Natural killer cell (primary cell): ENCODE results near the gene CSPG4. TPM values are rescaled to one million over a fixed set of nuclear protein-coding genes. Genes with fewer than 3 reads are reported as not detected.
"Not testable (repeated sequence)": the region's sequence is repeated elsewhere in the genome, so short reads cannot be mapped to it uniquely, and the experiment has no call there.

Experiments used
- ATAC-seq, 3 donors: fragments of 150-1000 bp in 2 of 3; fragments of 200-7000 bp in 1 of 3; cut with Tn5 transposase; 1 replicate in 1 of 3; 2 replicates in 2 of 3; pipeline ENCODE4 v1.10.0; 2021; ENCODE audit warnings: mild to moderate bottlenecking in 2 of 3, moderate library complexity in 2 of 3
- DNase-seq, 2 donors: peaks; one replicate each; pipeline versions ENCODE4 v3.0.0 to v3.0.0-alpha.2; 2013 to 2021; ENCODE audit warnings: mixed read lengths in 1 of 2
- H3K27ac ChIP-seq: one replicate; pipeline ENCODE4 v1.5.1; 2013; ENCODE audit warnings: mild to moderate bottlenecking, low read length
- H3K27me3 ChIP-seq: one replicate; pipeline ENCODE4 v1.6.1; 2013; ENCODE audit warnings: low read length; ENCODE audit not compliant: control insufficient read depth, insufficient read depth
- H3K36me3 ChIP-seq: one replicate; pipeline ENCODE4 v1.6.1; 2013; ENCODE audit warnings: low read length; ENCODE audit not compliant: control insufficient read depth, insufficient read depth
- H3K4me1 ChIP-seq: one replicate; pipeline ENCODE4 v1.6.1; 2013; ENCODE audit warnings: low read length; ENCODE audit not compliant: control insufficient read depth, insufficient read depth
- H3K4me3 ChIP-seq: one replicate; pipeline ENCODE4 v1.5.1; 2013; ENCODE audit warnings: low read length
- H3K9me3 ChIP-seq: one replicate; pipeline ENCODE4 v1.6.1; 2013; ENCODE audit warnings: low read length; ENCODE audit not compliant: control insufficient read depth, insufficient read depth
- H3K27ac Mint-ChIP-seq, 2 donors: one replicate each; pipeline ENCODE4 v1.8.0; 2022; ENCODE audit warnings: mild to moderate bottlenecking in 2 of 2, mixed read lengths in 2 of 2, moderate library complexity in 1 of 2
- H3K27me3 Mint-ChIP-seq, 2 donors: one replicate each; pipeline ENCODE4 v1.8.0; 2022; ENCODE audit warnings: low read depth in 2 of 2, mixed read lengths in 2 of 2
- H3K36me3 Mint-ChIP-seq: one replicate; pipeline ENCODE4 v1.8.0; 2022; ENCODE audit warnings: mixed read lengths
- H3K4me1 Mint-ChIP-seq, 2 donors: one replicate each; pipeline ENCODE4 v1.8.0; 2022; ENCODE audit warnings: mixed read lengths in 2 of 2
- H3K4me3 Mint-ChIP-seq: one replicate; pipeline ENCODE4 v1.8.0; 2022; ENCODE audit warnings: mild to moderate bottlenecking, moderate library complexity, mixed read lengths
- H3K9me3 Mint-ChIP-seq, 2 donors: one replicate each; pipeline ENCODE4 v1.8.0; 2022; ENCODE audit warnings: mixed read lengths in 2 of 2
- CTCF ChIP-seq: fragments of 200-600 bp; IDR thresholded peaks from one replicate; pipeline ENCODE4 v1.8.0; 2022; ENCODE audit warnings: antibody characterized with exemption
- WGBS: methylation state at CpG from one replicate; pipeline ENCODE4 v1.1.7; 2013; ENCODE audit warnings: missing lambda C conversion rate; ENCODE audit not compliant: insufficient coverage; 5-methylcytosine and 5-hydroxymethylcytosine counted together
- intact Hi-C: fragments of 100-400 bp; cut with micrococcal nuclease; formaldehyde crosslinking; loops from one replicate; pipeline ENCODE4 v1.14.2; 2022
- total RNA-seq, 4 donors: library from RNA; stranded (reverse); fragments of 120-200 nt in 1 of 4; gene quantifications; one replicate each; pipeline versions ENCODE4 v1.2.3 to v1.2.4, GENCODE V29; 2013 to 2022

The CSPG4 gene
- total RNA-seq, 3 donors from 2014 or later (not counting 1 experiment from before 2014, with no cell fraction given), result 0.05 to 0.09 (median 0.07) TPM

GRCh38 chr15:75732809-75733451 is 20.3 kb upstream of the CSPG4 start:
- Mint-ChIP-seq H3K4me3 (no peak overlapping the region), H3K27ac (no peak overlapping the region), H3K27me3 (peaks cover 24 to 66% of the 10 kb centered on the region in 2 donors), H3K4me1 (peaks cover 4 to 22% of the 10 kb centered on the region in 2 donors), H3K36me3 (no peaks in the 10 kb centered on the region), H3K9me3 (no peaks in the 10 kb centered on the region)
- peak; percentile 60 for TF ChIP-seq CTCF
- Histone ChIP-seq H3K36me3 (no peaks in the 10 kb centered on the region), H3K4me3 (no peak overlapping the region), H3K27me3 (peaks cover 4% of the 10 kb centered on the region), H3K4me1 (peaks cover 13% of the 10 kb centered on the region), H3K27ac (no peak overlapping the region), H3K9me3 (no peaks in the 10 kb centered on the region)
- intact Hi-C loops, result no loop called here
- DNase-seq (peak; percentile 49 to 65), ATAC-seq (peak; percentile 62 to 80 (median 80))
- 30% methylated on average over 12 of the region's 12 CpGs for WGBS

GRCh38 chr15:75732177-75732808 is 19.6 kb upstream of the CSPG4 start:
- H3K4me1 ChIP-seq, result peaks cover 9% of the 10 kb centered on the region
- H3K27ac Mint-ChIP-seq, result peak overlapping the region in 1 of 2 donors; percentile 27
- H3K36me3 ChIP-seq, result no peaks in the 10 kb centered on the region
- no peak for TF ChIP-seq CTCF
- ATAC-seq (no peak), DNase-seq (no peak)
- no peak overlapping the region for H3K4me3 ChIP-seq
- no peak overlapping the region for H3K27ac ChIP-seq
- H3K9me3 ChIP-seq, result no peaks in the 10 kb centered on the region
- peaks cover 0 to 22% of the 10 kb centered on the region in 2 donors for H3K4me1 Mint-ChIP-seq
- peaks cover 4% of the 10 kb centered on the region for H3K27me3 ChIP-seq
- H3K4me3 Mint-ChIP-seq, result no peak overlapping the region
- no peaks in the 10 kb centered on the region for H3K9me3 Mint-ChIP-seq
- H3K27me3 Mint-ChIP-seq, result peaks cover 19 to 67% of the 10 kb centered on the region in 2 donors
- no peaks in the 10 kb centered on the region for H3K36me3 Mint-ChIP-seq
- 53% methylated on average over 16 of the region's 16 CpGs for WGBS
- intact Hi-C loops, result no loop called here

GRCh38 chr15:75731248-75732151 is 18.9 kb upstream of the CSPG4 start:
- Mint-ChIP-seq H3K4me3 (no peak overlapping the region), H3K36me3 (no peaks in the 10 kb centered on the region), H3K9me3 (no peaks in the 10 kb centered on the region), H3K27me3 (peaks cover 12 to 63% of the 10 kb centered on the region in 2 donors), H3K4me1 (peaks cover 0 to 22% of the 10 kb centered on the region in 2 donors), H3K27ac (peak overlapping the region in 1 of 2 donors; percentile 27)
- TF ChIP-seq CTCF, result no peak
- WGBS, result 35% methylated on average over 26 of the region's 28 CpGs
- DNase-seq (no peak), ATAC-seq (no peak)
- intact Hi-C loops, result no loop called here
- peaks cover 9% of the 10 kb centered on the region for H3K4me1 ChIP-seq
- no peaks in the 10 kb centered on the region for H3K36me3 ChIP-seq
- H3K9me3 ChIP-seq, result no peaks in the 10 kb centered on the region
- H3K4me3 ChIP-seq, result no peak overlapping the region
- H3K27ac ChIP-seq, result no peak overlapping the region
- H3K27me3 ChIP-seq, result peaks cover 4% of the 10 kb centered on the region

GRCh38 chr15:75730376-75731247 is 18.0 kb upstream of the CSPG4 start:
- H3K4me3 ChIP-seq, H3K36me3 ChIP-seq, H3K27me3 ChIP-seq, H3K9me3 ChIP-seq, DNase-seq, H3K27ac ChIP-seq, H3K4me1 ChIP-seq, H3K36me3 Mint-ChIP-seq, intact Hi-C loops, H3K4me3 Mint-ChIP-seq, H3K9me3 Mint-ChIP-seq, ATAC-seq, H3K27ac Mint-ChIP-seq: not testable (repeated sequence)
- Mint-ChIP-seq H3K4me1 (peaks cover 0 to 22% of the 10 kb centered on the region in 2 donors), H3K27me3 (peaks cover 11 to 54% of the 10 kb centered on the region in 2 donors)
- 94% methylated on average over 15 of the region's 17 CpGs for WGBS
